H54 (cell line): ENCODE measurements around the gene SCT.
A peak's percentile ranks its signal among the peaks of the same experiment; 100 is the strongest.

Experiments used
- DNase-seq: peaks from one replicate; pipeline ENCODE4 v3.0.0; 2011; ENCODE audit warnings: low spot score, mixed read lengths; ENCODE audit not compliant: insufficient read length
- FAIRE-seq: peaks from 3 replicates; lab custom pipeline; 2011; peaks lifted over from hg19 to GRCh38; lab: Jason Lieb, UNC
- POLR2A ChIP-seq: IDR thresholded peaks from 2 replicates; pipeline ENCODE4 v1.6.1; 2011; ENCODE audit warnings: low read depth, mild to moderate bottlenecking, low read length

SCT gene

GRCh38 chr11:637593-638521, 10.9 kb upstream of the SCT start:
- FAIRE-seq (no peak), DNase-seq (no peak)
- no peak for TF ChIP-seq POLR2A

GRCh38 chr11:637333-637592, 10.3 kb upstream of the SCT start:
- DNase-seq (no peak), FAIRE-seq (no peak)
- no peak for TF ChIP-seq POLR2A

DNA sequence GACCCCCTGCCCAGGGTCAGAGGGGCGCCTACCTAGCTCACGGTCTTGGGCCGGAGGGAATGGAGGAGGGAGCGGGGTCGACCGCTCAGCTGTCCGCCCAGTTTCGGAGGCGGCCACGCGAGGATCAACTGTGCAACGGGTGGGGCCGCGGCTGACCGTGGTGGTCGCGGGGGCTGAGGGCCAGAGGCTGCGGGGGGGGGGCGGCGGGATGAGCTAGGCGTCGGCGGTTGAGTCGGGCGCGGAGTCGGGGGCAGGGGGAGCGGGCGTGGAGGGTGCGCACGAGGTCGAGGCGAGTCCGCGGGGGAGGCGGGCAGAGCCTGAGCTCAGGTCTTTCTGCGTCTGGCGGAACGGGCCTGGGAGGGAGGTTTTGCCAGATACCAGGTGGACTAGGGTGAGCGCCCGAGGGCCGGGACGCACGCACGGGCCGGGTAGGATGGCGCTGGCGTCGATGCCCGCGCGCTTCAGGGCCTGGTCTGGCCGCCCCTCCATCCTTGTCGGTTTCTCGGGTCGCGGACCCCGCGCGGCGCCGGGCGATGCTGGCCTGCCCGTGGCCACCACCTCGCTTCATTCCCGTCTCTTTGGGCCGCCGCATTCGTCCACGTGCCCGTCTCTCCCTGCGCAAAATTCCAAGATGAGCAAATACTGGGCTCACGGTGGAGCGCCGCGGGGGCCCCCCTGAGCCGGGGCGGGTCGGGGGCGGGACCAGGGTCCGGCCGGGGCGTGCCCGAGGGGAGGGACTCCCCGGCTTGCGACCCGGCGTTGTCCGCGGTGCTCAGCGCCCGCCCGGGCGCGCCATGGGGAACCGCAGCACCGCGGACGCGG, 9.7 kb upstream of the SCT start, which contains the start of gene DRD4:
TSS of gene DRD4 (plus strand) at position 759 of the 822 bp plus-strand sequence. CDS start at position 795, 36 bp downstream.
- TF ChIP-seq POLR2A = no peak
- FAIRE-seq = no peak
- no peak for DNase-seq

DNA sequence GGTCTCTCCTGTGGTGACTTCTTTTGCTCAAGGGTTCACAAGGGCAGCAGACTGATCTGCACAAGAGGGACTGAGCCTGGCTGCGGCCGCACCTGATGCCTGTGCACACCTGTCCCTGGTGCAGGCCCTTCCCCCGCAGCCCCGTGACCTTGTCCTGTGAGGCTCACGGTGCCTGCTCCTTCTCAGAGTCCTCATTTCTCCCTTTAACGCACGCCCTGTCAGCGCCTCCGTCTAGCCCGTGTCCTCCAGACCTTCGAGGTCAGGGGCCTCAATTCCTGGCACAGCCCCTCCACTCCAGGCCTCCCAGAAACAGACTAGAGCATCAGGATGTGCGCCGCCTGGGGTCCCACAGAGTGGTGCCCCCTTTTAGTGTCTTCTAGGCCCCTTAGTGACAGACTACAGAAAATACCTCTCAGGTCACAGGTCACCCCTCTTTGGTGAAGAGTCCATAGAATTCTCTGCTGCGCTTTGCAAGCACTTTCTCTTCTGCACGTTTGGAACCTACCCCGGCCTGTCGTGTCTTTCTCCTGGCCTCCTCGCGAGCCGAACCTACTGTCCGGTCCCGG, 9.0 kb upstream of the SCT start:
- DNase-seq (no peak), FAIRE-seq (no peak)
- no peak for TF ChIP-seq POLR2A

DNA sequence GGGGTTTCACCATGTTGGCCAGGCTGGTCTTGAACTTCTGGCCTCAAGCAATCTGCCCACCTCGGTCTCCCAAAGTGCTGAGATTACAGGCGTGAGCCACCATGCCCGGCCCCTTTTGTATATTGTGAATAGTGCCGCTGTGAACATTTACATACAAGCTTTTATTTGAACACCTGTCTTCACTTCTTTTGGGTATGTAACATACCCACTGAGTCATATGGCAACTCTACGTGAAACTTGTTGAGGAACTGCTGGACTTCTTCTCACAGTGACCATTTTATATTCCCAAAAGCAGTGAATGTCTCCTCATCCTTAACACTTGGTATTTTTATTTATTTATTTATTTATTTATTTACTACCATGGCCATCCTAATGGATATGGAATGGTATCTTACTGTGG, 3.9 kb upstream of the SCT start:
- no peak for DNase-seq
- TF ChIP-seq POLR2A = no peak
- no peak for FAIRE-seq

GRCh38 chr11:629237-629583, 2.2 kb upstream of the SCT start:
- DNase-seq (no peak), FAIRE-seq (no peak)
- no peak for TF ChIP-seq POLR2A

DNA sequence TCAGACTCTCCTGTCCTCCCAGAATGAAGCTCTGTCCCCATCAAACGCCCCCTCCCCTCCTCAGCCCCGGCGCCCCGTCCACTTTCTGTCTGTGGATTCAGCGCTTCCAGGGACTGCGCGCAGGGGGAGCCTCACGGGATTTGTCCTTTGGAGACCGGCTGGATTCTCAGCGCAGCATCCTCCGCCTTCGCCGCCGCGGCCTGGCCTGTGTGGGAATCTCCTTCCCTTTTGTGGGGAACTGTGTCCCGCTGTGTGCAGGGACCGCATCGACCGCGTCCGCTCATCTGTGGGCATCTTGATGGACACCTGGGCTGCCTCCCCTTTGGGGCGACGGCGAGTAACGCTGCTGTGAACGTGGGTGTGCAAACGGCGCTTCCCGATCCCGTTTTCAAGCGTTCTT, 1.1 kb upstream of the SCT start:
- FAIRE-seq (no peak), DNase-seq (no peak)
- no peak for TF ChIP-seq POLR2A

DNA sequence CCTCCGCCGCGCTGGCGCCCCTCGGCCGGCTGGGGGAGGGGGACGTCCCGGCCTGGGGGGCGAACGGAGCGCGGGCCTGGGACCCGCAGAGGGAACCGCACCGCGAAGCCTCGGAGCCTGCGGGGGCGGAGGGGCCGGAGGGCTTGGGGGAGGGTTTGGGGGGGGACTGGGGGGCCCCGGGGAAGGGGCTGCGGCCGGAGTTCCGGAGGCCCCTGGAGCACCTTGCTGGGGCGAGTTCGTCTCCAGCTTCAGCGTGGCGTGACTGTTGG, 261 bp upstream of the SCT start:
- TF ChIP-seq POLR2A = no peak
- FAIRE-seq = no peak

GRCh38 chr11:625636-626268, 1.2 kb downstream of the SCT start:
- no peak for FAIRE-seq
- DNase-seq = no peak
- no peak for TF ChIP-seq POLR2A

More for the DNA sequence above, 261 bp upstream of the SCT start:
- DNase-seq = no peak

DNA sequence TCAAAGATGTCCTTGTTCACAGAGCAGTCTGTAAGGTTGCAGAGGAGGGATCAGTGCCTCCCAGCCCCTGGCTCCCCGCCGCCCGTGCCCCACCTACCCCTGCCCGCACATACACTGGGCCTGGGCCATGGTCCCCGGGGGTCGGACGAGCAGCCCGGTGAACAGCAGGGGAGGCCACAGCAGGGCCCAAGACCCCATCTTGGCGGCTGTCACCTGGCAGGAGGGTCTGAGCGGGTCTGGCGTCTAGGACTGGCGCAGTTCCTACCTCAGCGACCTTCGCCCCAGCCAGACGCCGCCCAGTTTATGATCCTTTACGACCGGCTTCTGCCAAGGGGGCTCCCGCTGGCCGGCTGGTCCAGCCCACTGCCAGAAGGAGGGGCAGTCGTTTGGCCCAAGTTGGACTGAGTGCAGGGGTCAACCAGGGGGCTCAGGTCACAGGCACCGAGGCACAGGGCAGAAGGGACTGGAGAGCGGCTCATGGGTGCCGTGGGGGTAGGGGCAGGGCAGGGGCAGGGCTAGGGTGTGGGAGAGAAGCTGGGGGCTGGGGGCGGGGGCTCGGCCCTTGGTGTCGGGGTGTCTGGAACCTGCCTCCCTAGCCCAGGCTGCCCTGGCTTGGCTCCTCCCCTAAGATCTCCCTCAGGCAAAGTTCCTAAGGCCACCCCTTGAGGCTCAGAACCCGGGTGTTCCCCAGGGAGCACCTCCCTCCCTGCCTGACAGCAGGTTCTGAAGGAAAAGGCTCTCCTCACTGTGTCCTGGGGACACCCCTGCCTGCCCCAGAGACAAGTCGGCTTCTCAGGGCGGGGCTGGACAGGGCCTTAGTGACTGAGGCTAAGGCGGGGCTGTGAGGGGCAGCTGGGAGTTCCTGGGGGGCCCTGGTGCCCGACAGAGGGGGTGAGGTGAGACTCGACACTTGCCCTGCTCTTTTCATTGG, 2.0 kb downstream of the SCT start, which contains the start of gene CDHR5:
TSS of gene CDHR5 (minus strand) at position 251 of the 931 bp plus-strand sequence. CDS start at position 198, 53 bp downstream.
- FAIRE-seq = no peak
- no peak for DNase-seq

GRCh38 chr11:623999-624704, 2.8 kb downstream of the SCT start:
- no peak for TF ChIP-seq POLR2A
- FAIRE-seq (no peak), DNase-seq (peak; percentile 100)

More for the DNA sequence above, 2.0 kb downstream of the SCT start, which contains the start of gene CDHR5:
- no peak for TF ChIP-seq POLR2A

DNA sequence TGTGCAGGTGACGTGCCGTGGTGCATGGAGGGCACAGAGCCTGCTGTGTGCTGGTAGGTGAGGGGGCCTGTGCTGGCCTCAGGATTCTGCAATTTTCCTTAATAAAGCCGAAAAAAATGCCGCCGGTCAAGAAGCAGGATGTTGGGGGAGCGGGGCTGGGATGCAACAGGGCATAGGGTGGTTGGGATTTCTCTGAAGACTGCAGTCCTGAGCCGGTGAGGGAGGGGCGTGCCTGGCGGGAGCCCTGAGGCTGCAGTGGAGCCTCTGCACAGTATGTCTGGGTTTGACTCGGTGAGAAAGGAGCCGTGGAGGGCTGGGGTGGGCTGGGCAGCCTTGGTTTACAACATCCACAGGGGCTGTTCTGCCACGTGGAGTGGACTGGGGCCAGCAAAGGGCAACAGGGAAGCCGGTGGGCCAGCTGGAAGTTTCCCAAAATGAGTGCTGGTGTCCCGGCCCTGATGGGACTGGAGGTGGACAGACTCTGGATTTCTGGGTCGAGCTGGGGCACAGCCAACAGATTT, 3.6 kb downstream of the SCT start:
- TF ChIP-seq POLR2A = no peak
- no peak for DNase-seq
- FAIRE-seq = no peak
